T47D (cell line): ENCODE results near the gene HPS1.

Experiments used
- DNase-seq, 2 experiments: peaks; one replicate each; pipeline versions ENCODE4 v3.0.0 to v3.0.0-alpha.2; 2011 to 2012; ENCODE audit warnings: low read depth in 1 of 2, low spot score in 1 of 2
- JUND ChIP-seq: IDR thresholded peaks from 2 replicates; pipeline ENCODE4 v1.6.1; 2012; ENCODE audit warnings: low read depth
- in situ Hi-C: cut with HindIII; loops from 2 replicates; pipeline ENCODE4 v1.10.0; 2016; ENCODE audit warnings: low sequenced_read_pairs, low pct_unique_long_range_greater_than_20kb

The HPS1 gene

DNA sequence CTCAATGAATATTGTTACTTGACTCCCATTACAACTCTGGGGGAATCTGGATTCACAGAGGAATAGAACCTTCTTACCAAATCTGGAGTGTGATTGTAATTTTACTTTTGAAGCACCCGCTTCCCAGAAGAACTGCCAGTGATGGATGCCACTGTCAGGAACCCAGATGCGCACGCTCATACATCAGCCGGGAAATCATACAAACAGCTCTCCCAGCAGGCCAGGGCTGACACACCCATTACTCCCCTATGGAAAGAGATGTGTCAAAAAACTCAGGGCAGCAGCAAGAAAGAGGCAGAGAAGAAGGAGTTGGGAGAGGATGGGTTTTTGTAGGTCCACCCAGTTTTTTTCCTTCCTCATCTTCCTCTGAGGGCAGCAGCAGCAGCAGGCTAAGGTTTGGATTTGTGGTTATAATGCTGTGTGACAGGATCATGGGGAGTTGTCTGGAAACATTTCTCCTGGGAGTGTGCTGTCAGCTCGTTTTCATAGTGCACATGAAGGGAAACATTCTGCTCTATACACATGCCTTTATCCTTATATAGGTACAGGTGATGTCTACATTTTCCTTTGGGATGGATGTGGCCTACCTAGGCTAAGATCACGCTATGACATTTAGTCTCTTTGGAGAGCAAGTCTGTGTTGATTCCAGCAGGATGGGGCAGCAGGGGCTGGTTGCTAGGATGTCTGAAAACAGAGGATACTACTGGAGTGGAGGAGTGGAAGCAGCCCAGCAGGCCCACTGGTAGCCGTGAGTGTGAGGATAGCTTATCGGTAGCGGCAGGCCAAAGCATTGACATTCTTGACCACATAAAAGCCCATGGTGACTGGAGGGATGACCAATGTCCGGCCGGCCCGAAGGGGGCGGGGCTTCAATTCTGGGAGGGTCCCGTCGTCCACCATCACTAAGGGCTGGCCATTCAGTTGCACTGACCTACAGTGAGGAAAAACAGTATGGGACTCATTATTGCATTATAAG lies 12.4 kb upstream of the HPS1 start:
- no peak for TF ChIP-seq JUND
- in situ Hi-C loops = no loop called here
- DNase-seq = no peak

DNA sequence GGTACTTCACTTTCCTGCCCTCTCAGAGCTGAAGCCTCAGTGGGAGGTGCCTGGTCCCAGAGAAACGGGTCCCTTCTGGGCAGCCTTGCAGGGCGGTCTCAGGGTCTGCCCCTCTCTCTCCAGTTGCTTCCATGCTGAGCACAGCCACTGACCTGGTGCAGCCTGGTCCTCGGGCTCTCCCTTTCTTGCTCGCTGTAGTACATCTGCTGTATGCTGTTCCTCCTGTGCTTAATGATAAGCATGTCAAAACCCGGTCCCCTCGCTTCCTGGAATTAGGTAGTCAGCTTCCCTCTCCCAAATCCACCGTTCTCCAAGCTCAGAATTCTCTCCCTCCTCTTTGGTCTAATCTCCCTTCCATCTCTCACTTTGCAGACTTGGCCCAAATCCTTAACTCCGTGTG lies 11.0 kb upstream of the HPS1 start:
- no peak for TF ChIP-seq JUND
- DNase-seq = no peak
- in situ Hi-C loops = no loop called here

DNA sequence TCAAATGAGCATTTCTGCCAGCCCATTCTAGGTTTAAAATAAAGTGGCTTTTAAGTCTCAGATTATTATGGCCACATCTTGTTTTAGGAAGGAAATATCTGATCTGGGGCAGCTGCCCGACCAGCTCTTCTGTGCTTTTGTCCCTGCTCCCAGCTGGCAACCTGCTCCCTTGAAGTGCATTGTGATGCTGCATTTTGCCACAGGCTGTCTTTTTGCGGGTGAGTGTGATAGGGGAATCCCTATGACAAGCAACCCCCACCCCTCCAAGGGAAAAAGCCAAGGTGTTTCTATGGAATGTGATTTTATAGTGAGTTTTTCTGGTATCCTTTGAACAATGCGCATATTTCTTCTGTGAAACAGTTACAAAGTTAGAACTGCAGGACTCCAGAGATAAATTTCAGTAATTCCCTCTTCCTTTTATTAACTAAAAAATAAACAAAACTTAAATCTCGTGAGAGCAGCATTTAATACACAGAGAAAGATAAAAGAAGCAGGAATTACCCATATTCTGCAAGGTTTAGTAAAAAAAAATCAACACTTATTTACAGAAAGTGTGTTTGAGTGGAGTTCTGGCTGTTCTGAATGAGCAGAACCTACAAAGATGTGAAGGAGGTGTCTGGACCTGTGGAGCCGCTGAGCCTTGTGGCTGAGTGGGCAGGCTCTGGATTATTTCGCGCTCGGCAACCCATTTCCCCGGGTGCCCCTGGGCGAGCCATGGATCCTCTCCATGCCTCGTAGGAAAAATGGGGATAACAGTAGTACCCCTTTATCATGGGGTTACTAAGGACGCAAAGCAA lies 10.1 kb upstream of the HPS1 start:
- TF ChIP-seq JUND = no peak
- in situ Hi-C loops = no loop called here
- DNase-seq = no peak

DNA sequence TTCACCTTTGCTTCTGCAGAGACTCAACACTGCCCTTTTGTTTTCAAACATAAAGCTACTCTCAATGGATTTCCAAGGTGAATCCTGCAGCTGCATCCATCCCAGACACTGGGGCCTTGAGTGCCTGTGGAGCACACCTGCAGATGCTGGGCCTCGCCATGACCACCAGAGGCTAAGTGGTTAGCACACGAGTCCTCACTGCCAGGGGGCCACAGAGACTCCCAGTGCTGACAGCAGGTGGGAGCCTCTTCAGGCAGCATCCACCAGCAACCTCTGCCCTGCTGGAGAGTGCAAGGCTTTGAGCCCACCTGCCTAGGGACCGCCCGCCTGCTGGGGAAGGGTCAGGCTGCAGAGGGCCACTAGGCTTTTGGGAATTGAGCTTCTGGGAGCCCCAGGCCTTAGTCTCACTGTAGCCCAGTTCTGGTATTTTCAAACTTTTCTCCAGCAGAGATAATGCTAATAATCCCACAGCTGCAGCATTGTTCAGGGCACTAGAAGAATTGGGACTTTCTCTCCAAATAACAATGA lies 9.4 kb upstream of the HPS1 start:
- in situ Hi-C loops = no loop called here
- no peak for TF ChIP-seq JUND
- DNase-seq = no peak

DNA sequence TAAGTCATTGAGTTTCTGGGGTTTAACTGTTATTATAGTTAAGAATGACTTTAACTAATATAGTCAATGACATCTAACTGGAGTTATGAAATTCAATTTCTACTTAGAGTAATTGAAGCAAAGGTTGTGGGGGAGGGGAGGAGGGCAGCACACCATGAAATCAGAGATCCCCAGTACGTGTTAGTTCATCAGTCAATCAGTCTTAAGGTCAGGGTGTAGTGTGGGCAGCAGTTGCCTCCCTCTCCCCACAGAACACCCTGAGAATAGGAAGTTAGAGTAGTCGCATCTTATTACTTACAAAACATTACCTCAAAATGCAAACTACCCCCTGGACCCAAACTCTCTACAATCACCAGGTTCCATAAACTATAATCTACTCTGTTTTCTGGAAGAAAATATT lies 7.0 kb upstream of the HPS1 start:
- TF ChIP-seq JUND = no peak
- in situ Hi-C loops = no loop called here
- DNase-seq = no peak

DNA sequence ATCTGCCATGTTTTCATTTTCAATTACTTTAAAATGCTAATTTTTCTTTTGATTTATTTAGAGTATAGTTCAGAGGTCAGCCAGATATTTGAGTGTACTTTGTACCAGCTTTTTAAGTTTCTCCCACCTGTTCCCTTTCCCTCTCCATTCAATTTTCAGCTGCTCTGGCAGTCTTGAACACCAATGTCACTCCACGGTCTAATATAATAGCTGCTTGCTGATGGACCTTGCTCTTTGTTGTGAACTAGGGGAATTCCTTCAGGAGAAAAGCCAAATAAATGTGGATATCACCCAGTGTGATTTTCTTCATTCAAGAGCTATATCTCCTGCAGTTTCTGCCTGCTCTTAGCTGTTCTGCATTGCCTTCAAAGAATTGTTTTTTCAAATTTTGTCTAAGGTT lies 3.9 kb upstream of the HPS1 start:
- DNase-seq = no peak
- in situ Hi-C loops = no loop called here
- no peak for TF ChIP-seq JUND

DNA sequence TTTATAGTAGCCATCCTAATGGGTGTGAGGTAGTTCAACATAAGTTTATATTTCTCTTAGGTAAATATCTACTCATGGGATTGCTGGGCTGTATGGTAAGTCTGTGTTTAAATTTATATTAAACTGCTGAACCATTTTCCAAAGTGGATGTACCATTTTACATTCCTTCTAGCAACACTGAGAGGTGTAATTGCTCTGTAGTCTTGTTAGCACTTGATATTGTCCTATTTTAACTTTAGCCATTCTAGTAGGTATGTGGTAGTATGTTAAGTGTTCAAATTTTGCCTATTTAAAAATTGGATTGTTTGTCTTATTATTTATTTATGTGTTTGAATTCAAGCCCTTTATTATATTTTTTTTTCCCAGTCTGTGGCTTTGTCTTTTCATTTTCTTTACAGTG lies 2.6 kb upstream of the HPS1 start:
- no peak for TF ChIP-seq JUND
- in situ Hi-C loops = no loop called here
- DNase-seq = no peak

DNA sequence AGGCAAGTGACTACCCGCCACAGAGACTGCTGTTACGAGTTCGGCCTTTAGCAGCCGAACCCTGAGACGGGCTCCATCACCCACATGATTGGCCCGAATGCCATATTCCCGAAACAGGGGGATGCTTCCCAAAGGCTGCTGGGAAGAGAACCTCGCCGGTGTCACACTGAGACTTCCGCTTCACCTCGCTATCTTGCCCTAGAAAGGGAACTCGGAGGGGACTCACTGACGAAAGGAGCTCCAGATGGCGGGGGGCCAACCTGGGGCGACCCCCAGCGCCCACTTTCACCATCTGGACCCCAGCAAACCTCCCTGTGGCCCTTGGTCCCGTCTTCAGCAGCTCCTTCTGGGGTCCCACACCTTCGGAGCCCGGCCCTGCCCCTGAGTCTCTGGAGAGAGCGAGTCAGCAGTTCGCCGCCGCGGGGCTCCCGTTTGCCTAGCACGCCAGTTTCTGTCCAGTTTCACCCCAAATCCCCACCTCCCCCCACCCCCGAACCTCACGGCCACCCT lies 529 bp downstream of the HPS1 start:
- no peak for TF ChIP-seq JUND
- DNase-seq = no peak
- in situ Hi-C loops = no loop called here

DNA sequence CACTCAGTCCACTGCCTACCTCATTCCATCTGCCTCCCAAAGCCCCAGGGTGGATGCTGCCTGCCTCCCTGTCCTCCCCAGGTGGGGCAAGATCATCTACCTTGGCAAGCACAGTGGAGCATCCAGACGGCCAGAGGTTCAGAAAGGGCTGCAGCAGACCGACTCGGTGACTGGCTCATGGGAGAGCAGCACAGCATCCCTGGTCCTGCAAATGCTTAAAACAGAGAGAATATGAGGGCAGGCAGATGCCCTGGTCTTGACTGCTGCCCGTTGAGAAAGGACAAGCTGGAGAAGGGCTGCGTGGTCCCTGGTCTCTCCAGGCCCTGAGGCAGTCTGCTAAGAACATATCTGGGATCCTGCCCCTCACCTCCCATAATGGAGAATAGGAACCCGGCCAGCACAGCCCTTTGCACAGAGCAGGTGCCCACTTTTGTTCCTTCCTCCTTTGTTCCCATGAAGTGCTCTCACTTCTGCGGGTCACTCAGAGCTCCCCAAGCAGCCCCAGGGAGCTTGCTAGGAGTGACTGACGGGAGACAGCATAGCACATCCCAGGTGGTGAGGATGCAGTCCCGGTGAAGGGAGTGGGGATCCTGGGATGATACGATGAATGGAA lies 1.4 kb downstream of the HPS1 start:
- TF ChIP-seq JUND = no peak
- in situ Hi-C loops = no loop called here
- no peak for DNase-seq

DNA sequence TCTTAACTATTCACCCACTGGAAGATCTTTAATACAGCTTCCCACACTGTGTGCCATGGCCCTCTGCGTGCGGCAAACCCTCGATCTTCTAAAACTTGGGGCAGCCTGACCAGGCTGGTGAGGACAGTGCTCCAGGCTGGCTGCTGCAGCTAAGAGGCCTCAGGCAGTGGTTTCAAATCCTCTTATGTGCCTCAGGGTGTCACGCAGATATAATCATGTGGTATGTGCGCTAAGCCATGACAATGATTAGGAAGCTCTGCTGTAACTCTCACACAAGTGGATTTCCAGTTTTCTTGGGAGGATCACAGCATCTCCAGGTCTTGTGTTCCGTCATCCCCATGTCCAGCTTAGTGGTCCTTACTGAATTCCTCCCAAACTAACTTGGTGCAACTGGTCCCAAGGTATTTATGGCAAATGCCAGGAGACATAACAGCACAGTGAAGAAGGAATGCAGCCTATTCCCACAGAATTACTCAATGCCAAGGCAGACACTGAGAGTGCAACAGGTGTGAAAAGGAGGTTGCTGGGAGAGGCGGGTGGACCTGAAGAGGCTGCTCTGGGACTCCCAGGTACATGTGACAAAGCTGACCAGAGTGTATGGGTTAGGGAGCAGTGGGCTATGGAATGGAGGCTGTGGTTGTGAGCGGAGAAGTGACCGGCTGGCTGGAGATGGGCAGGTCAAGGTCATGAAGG lies 2.3 kb downstream of the HPS1 start:
- in situ Hi-C loops = no loop called here
- no peak for DNase-seq
- no peak for TF ChIP-seq JUND

DNA sequence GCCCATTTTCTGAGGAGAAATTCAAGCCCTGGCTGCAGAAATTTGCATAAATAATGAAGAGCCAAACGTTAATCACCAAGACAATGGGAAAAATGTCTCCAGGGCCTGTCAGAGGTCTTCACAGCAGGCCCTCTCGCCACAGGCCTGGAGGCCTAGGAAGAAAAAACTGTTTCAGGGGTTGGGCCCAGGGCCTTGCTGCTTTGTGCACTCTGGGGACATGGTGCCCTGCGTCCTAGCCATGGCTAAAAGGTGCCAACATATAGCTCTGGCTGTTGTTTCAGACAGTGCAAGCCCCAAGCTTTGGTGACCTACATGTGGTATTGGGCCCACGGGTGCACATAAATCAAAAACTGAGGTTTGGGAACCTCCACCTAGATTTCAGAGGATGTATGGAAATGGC lies 8.0 kb downstream of the HPS1 start:
- in situ Hi-C loops = no loop called here
- TF ChIP-seq JUND = no peak

DNA sequence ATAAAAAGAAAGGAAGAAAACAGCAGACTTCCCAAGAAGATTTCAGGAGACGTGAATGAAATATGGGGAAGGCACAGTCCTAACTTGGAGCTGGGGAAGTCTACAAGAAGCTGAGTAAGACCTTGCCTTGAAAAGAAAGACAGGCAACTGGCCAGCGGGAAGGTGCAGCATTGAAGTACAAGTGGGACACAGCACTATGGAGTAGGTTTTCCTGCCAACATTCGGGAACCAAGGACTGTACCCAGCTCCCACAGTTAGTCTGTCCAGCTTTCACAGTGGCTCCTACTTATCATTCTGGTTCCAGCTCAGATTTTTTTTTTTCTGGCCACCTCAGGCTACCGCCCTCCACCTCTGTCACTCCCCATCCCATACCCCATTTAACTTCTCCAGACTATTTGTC lies 10.0 kb downstream of the HPS1 start:
- DNase-seq = no peak
- TF ChIP-seq JUND = no peak

More for the DNA sequence above, 8.0 kb downstream of the HPS1 start:
- DNase-seq = no peak

More for the DNA sequence above, 10.0 kb downstream of the HPS1 start:
- in situ Hi-C loops = no loop called here
